A549 (cell line): Measurements from ENCODE around the gene GGPS1. TPM values are rescaled to one million over a fixed set of nuclear protein-coding genes. Genes with fewer than 3 reads are reported as not detected.

Experiments
- ATAC-seq, 2 experiments: fragments of 200-7000 bp in 1 of 2; fragments of >200 bp in 1 of 2; cut with Nextera tagmentation in 1 of 2; cut with Tn5 transposase in 1 of 2; 3 replicates each; pipeline versions ENCODE4 v1.8.0 to v1.9.1; 2018 to 2020; ENCODE audit warnings: mild to moderate bottlenecking in 1 of 2, moderate library complexity in 1 of 2
- CTCF ChIA-PET: fragments of 300-600 bp; sonication (Branson Sonifier 250); formaldehyde crosslinking; extraction: SDS; loops from one replicate; lab custom pipeline; 2021; ENCODE audit warnings: antibody characterized with exemption, inconsistent platforms; lab: Yijun Ruan, JAX
- POLR2A ChIA-PET: fragments of 350-600 bp; formaldehyde crosslinking; extraction: SDS; loops from one replicate; lab custom pipeline; 2021; ENCODE audit warnings: antibody characterized with exemption, inconsistent platforms; lab: Yijun Ruan, JAX
- DNase-seq, 2 experiments: peaks; one replicate each; pipeline versions ENCODE4 v3.0.0 to v3.0.0-alpha.2; 2011 to 2016; ENCODE audit warnings: low read depth in 1 of 2, low spot score in 1 of 2
- FAIRE-seq: peaks from 2 replicates; lab custom pipeline; 2011; peaks lifted over from hg19 to GRCh38; lab: Jason Lieb, UNC
- H3K27ac ChIP-seq, 2 experiments: fragments of >200 bp; sonication (Bioruptor Twin); formaldehyde crosslinking; 3 replicates each; pipeline ENCODE4 v1.5.1; 2016 to 2017
- H3K4me1 ChIP-seq: fragments of >200 bp; sonication (Bioruptor Twin); formaldehyde crosslinking; 3 replicates; pipeline ENCODE4 v1.6.1; 2016
- H3K4me2 ChIP-seq: fragments of >200 bp; sonication (Bioruptor Twin); formaldehyde crosslinking; 3 replicates; pipeline ENCODE4 v1.6.1; 2016
- H3K4me3 ChIP-seq: fragments of >200 bp; sonication (Bioruptor Twin); formaldehyde crosslinking; 3 replicates; pipeline ENCODE4 v1.5.1; 2016
- H3K9me3 ChIP-seq: fragments of >200 bp; sonication (Bioruptor Twin); formaldehyde crosslinking; 3 replicates; pipeline ENCODE4 v1.6.1; 2016
- CBX2 ChIP-seq: fragments of 200-600 bp; sonication (generic); IDR thresholded peaks from 2 replicates; pipeline ENCODE4 v1.6.1; 2016; ENCODE audit warnings: low read depth, mild to moderate bottlenecking, borderline replicate concordance
- CEBPB ChIP-seq, 2 experiments: fragments of >200 bp in 1 of 2; sonication (Bioruptor Twin) in 1 of 2; formaldehyde crosslinking in 1 of 2; IDR thresholded peaks; 2 replicates each; pipeline ENCODE4 v1.6.1; 2012 to 2016
- CHD2 ChIP-seq: fragments of 150-350 bp; IDR thresholded peaks from 2 replicates; pipeline ENCODE4 v1.6.1; 2014; ENCODE audit warnings: low read length; ENCODE audit not compliant: partially characterized antibody
- E2F6 ChIP-seq: IDR thresholded peaks from 2 replicates; pipeline ENCODE4 v1.6.1; 2012; ENCODE audit warnings: low read depth, borderline replicate concordance
- EHF ChIP-seq: fragments of 250-450 bp; sonication (Bioruptor Pico); IDR thresholded peaks from 2 replicates; pipeline ENCODE4 v1.5.0; 2020; ENCODE audit warnings: mild to moderate bottlenecking
- EHMT2 ChIP-seq: fragments of 200-600 bp; sonication (generic); IDR thresholded peaks from 2 replicates; pipeline ENCODE4 v1.6.1; 2016; ENCODE audit warnings: antibody characterized with exemption, low read depth, mild to moderate bottlenecking, moderate library complexity
- GATA3 ChIP-seq: IDR thresholded peaks from 2 replicates; pipeline ENCODE4 v1.6.1; 2012; ENCODE audit warnings: borderline replicate concordance
- HDAC2 ChIP-seq: fragments of 200-600 bp; sonication (generic); IDR thresholded peaks from 2 replicates; pipeline ENCODE4 v1.6.1; 2016
- HES2 ChIP-seq: fragments of >200 bp; sonication (Bioruptor Twin); formaldehyde crosslinking; IDR thresholded peaks from 2 replicates; pipeline ENCODE4 v1.6.1; 2016
- HEYL ChIP-seq: fragments of 250-450 bp; sonication (Bioruptor Pico); IDR thresholded peaks from 2 replicates; pipeline ENCODE4 v1.8.0; 2021; ENCODE audit warnings: mild to moderate bottlenecking, moderate library complexity
- HMGXB4 ChIP-seq: fragments of 250-450 bp; sonication (Bioruptor Pico); IDR thresholded peaks from 2 replicates; pipeline ENCODE4 v1.5.0; 2021; ENCODE audit warnings: mild to moderate bottlenecking, moderate library complexity, borderline replicate concordance
- HOXB13 ChIP-seq: fragments of 250-450 bp; sonication (Bioruptor Pico); IDR thresholded peaks from 2 replicates; pipeline ENCODE4 v1.5.0; 2020; ENCODE audit warnings: low read depth, mild to moderate bottlenecking, moderate library complexity
- MAFK ChIP-seq: fragments of 450-650 bp; IDR thresholded peaks from 2 replicates; pipeline ENCODE4 v1.6.1; 2014; ENCODE audit not compliant: partially characterized antibody
- MAX ChIP-seq: IDR thresholded peaks from 2 replicates; pipeline ENCODE4 v1.6.1; 2012
- MAZ ChIP-seq: fragments of 150-350 bp; IDR thresholded peaks from 2 replicates; pipeline ENCODE4 v1.6.1; 2014; ENCODE audit warnings: antibody characterized with exemption, low read depth, low read length, borderline replicate concordance
- NFE2L2 ChIP-seq: fragments of 150-350 bp; conservative IDR thresholded peaks from 2 replicates; pipeline ENCODE4 v1.6.1; 2014; ENCODE audit warnings: low read length
- NR3C1 ChIP-seq: fragments of >200 bp; sonication (Bioruptor Twin); formaldehyde crosslinking; IDR thresholded peaks from 3 replicates; pipeline ENCODE4 v1.6.1; 2017
- PBX3 ChIP-seq: IDR thresholded peaks from 2 replicates; pipeline ENCODE4 v1.6.1; 2012
- PHF8 ChIP-seq: fragments of 200-600 bp; sonication (generic); IDR thresholded peaks from 2 replicates; pipeline ENCODE4 v1.6.1; 2016; ENCODE audit warnings: low read depth, mild to moderate bottlenecking, antibody characterized with exemption, moderate library complexity, borderline replicate concordance
- POLR2AphosphoS2 ChIP-seq: conservative IDR thresholded peaks from 2 replicates; pipeline ENCODE4 v1.6.1; 2012; ENCODE audit warnings: low read length, improper control_type of control experiment, inconsistent platforms
- RCOR1 ChIP-seq: fragments of 150-350 bp; IDR thresholded peaks from 2 replicates; pipeline ENCODE4 v1.6.1; 2014; ENCODE audit warnings: antibody characterized with exemption, low read length, low read depth
- RFX5 ChIP-seq: fragments of 450-650 bp; IDR thresholded peaks from 2 replicates; pipeline ENCODE4 v1.7.1; 2014; ENCODE audit warnings: antibody characterized with exemption, mild to moderate bottlenecking, moderate library complexity
- RNF2 ChIP-seq: fragments of 200-600 bp; sonication (generic); IDR thresholded peaks from 2 replicates; pipeline ENCODE4 v1.6.1; 2016; ENCODE audit warnings: low read depth, mild to moderate bottlenecking, antibody characterized with exemption, moderate library complexity, borderline replicate concordance
- SMC3 ChIP-seq: fragments of >200 bp; sonication (Bioruptor Twin); formaldehyde crosslinking; IDR thresholded peaks from 3 replicates; pipeline ENCODE4 v1.6.1; 2018; ENCODE audit warnings: inconsistent platforms
- TP53 ChIP-seq: fragments of 250-450 bp; sonication (Bioruptor Pico); IDR thresholded peaks from 2 replicates; pipeline ENCODE4 v1.5.0; 2021; ENCODE audit warnings: mild to moderate bottlenecking, moderate library complexity
- USF2 ChIP-seq: fragments of 450-650 bp; IDR thresholded peaks from 2 replicates; pipeline ENCODE4 v1.6.1; 2014; ENCODE audit warnings: antibody characterized with exemption
- WGBS: methylation state at CpG from one replicate; pipeline ENCODE4 v1.1.6; 2017; ENCODE audit errors: missing lambda C conversion rate; 5-methylcytosine and 5-hydroxymethylcytosine counted together
- polyA plus RNA-seq, 4 experiments: library from polyadenylated mRNA; depleted of rRNA in 3 of 4; stranded (reverse); fragments of >200 nt; fragmentation: RNase III in 1 of 4; extraction: RNeasy Plus Mini Kit Qiagen cat#74134 plus additional on column Dnase treatment in 1 of 4; gene quantifications; 2 replicates in 3 of 4; 3 replicates in 1 of 4; pipeline ENCODE4 v1.2.3, GENCODE V29; 2011 to 2017
- TF ChIP-seq, protein P1 (sequence below): fragments of >200 bp; sonication (Bioruptor Twin); formaldehyde crosslinking; IDR thresholded peaks from 3 replicates; pipeline ENCODE4 v1.5.1; 2016
- TF ChIP-seq, protein P2 (sequence below): fragments of >200 bp; sonication (Bioruptor Twin); formaldehyde crosslinking; IDR thresholded peaks from 3 replicates; pipeline ENCODE4 v1.6.1; 2016
- TF ChIP-seq, protein P3 (sequence below): fragments of 150-350 bp; IDR thresholded peaks from 2 replicates; pipeline ENCODE4 v1.6.1; 2014; ENCODE audit warnings: low read depth, mild to moderate bottlenecking, low read length

Gene GGPS1
- polyA plus RNA-seq, 2 of the 4 experiments (the other 2 are of a cell fraction), result 27.5 to 58.5 TPM

DNA sequence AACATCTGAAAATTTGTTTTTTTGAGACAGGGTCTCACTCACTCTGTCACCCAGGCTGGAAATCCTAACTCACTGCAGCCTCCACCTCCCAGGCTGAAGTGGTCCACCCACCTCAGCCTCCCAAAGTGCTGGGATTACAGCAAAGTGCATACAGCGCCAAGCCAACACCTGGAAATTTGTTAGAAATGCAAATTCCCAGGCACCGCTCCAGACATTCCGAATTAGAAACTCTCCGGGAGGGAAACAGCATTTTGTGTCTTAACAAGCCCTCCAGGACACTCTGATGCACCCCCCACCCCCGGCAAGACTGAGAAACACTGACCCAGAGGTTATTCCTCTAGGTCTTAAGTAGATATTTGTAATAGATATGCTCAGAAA is 49.5 kb upstream of the GGPS1 start (continued):
- TF ChIP-seq, protein P1, sequence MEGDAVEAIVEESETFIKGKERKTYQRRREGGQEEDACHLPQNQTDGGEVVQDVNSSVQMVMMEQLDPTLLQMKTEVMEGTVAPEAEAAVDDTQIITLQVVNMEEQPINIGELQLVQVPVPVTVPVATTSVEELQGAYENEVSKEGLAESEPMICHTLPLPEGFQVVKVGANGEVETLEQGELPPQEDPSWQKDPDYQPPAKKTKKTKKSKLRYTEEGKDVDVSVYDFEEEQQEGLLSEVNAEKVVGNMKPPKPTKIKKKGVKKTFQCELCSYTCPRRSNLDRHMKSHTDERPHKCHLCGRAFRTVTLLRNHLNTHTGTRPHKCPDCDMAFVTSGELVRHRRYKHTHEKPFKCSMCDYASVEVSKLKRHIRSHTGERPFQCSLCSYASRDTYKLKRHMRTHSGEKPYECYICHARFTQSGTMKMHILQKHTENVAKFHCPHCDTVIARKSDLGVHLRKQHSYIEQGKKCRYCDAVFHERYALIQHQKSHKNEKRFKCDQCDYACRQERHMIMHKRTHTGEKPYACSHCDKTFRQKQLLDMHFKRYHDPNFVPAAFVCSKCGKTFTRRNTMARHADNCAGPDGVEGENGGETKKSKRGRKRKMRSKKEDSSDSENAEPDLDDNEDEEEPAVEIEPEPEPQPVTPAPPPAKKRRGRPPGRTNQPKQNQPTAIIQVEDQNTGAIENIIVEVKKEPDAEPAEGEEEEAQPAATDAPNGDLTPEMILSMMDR, result no peak
- no peak for TF ChIP-seq RNF2
- no peak for TF ChIP-seq NR3C1
- TF ChIP-seq PBX3, result no peak
- no peak for TF ChIP-seq GATA3
- no peak for TF ChIP-seq MAZ

DNA sequence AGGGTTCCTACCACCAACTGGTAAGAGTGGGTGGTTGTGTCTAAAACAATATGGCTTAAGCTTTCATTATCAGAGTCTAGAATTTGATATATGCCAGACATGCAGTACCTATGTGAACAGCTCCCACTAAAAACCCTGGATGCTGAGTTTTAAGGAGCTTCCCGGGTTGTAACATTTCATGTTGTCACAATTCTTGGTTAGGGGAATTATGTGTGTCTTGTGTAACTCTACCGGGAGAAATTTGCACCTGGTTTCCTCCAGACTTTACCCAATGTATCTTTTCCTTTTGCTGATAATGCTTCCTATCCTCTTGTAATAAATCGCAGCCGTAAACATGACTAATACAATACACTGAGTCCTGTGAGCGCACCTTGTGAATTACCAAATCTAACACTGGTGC is 48.7 kb upstream of the GGPS1 start:
- no peaks in the 10 kb centered on the region for H3K4me1 ChIP-seq
- WGBS, result 78% methylated on average over 5 of the region's 5 CpGs
- POLR2A ChIA-PET, result no interaction called here
- no peaks in the 10 kb centered on the region for H3K9me3 ChIP-seq
- CTCF ChIA-PET, result no interaction called here
- TF ChIP-seq CBX2 (no peak), NFE2L2 (no peak), RNF2 (no peak), RFX5 (no peak), EHF (CRISPR knock-in tag) (no peak), POLR2AphosphoS2 (no peak), MAX (no peak), E2F6 (no peak), PHF8 (no peak), TP53 (CRISPR knock-in tag) (no peak), MAFK (no peak), NR3C1 (no peak), EHMT2 (no peak), CEBPB (IDR thresholded peaks at IDR 0.05) (no peak), HMGXB4 (CRISPR knock-in tag) (no peak), CHD2 (no peak), HEYL (no peak)
- H3K27ac ChIP-seq, result no peak overlapping the region
- ATAC-seq (no peak), FAIRE-seq (no peak), DNase-seq (no peak)
- no peak overlapping the region for H3K4me2 ChIP-seq
- no peak overlapping the region for H3K4me3 ChIP-seq

GRCh38 chr1:235280467-235280866 is 47.9 kb upstream of the GGPS1 start:
- no peak overlapping the region for H3K4me3 ChIP-seq
- no peak for DNase-seq
- no peak overlapping the region for H3K4me2 ChIP-seq
- H3K27ac ChIP-seq, result no peak overlapping the region
- ChIA-PET POLR2A (no interaction called here), CTCF (no interaction called here)
- WGBS, result 93% methylated on average over 14 of the region's 15 CpGs
- ATAC-seq, result no peak
- no peak for FAIRE-seq
- H3K4me1 ChIP-seq, result no peaks in the 10 kb centered on the region
- no peaks in the 10 kb centered on the region for H3K9me3 ChIP-seq
- TF ChIP-seq RCOR1 (no peak), USF2 (no peak), MAZ (no peak), HES2 (no peak), HOXB13 (no peak), HDAC2 (no peak), SMC3 (no peak)
- TF ChIP-seq, protein P2, sequence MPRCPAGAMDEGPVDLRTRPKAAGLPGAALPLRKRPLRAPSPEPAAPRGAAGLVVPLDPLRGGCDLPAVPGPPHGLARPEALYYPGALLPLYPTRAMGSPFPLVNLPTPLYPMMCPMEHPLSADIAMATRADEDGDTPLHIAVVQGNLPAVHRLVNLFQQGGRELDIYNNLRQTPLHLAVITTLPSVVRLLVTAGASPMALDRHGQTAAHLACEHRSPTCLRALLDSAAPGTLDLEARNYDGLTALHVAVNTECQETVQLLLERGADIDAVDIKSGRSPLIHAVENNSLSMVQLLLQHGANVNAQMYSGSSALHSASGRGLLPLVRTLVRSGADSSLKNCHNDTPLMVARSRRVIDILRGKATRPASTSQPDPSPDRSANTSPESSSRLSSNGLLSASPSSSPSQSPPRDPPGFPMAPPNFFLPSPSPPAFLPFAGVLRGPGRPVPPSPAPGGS, result no peak
- TF ChIP-seq, protein P3, sequence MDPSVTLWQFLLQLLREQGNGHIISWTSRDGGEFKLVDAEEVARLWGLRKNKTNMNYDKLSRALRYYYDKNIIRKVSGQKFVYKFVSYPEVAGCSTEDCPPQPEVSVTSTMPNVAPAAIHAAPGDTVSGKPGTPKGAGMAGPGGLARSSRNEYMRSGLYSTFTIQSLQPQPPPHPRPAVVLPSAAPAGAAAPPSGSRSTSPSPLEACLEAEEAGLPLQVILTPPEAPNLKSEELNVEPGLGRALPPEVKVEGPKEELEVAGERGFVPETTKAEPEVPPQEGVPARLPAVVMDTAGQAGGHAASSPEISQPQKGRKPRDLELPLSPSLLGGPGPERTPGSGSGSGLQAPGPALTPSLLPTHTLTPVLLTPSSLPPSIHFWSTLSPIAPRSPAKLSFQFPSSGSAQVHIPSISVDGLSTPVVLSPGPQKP, result no peak
